ENCODE data around the gene SORL1. TPM values are rescaled to one million over a fixed set of nuclear protein-coding genes. Genes with fewer than 3 reads are reported as not detected.
"Not testable (repeated sequence)": the region's sequence is repeated elsewhere in the genome, so short reads cannot be mapped to it uniquely, and the experiment has no call there.

The SORL1 gene
- total RNA-seq, 1 experiment from 2014 or later, result 6.1 TPM

GRCh38 chr11:121478226-121478894, 26.2 kb downstream of the SORL1 start:
- no peak overlapping the region for H3K27ac Mint-ChIP-seq (ENCODE audit: unreplicated experiment)
- TF ChIP-seq CTCF (IDR thresholded peaks at IDR 0.05; ENCODE audit: unreplicated experiment), result no peak
- CTCF ChIA-PET, result no interaction called here
- H3K36me3 Mint-ChIP-seq (ENCODE audit: insufficient read depth, unreplicated experiment), result no peaks in the 10 kb centered on the region
- no peaks in the 10 kb centered on the region for H3K9me3 Mint-ChIP-seq (ENCODE audit: low read depth, unreplicated experiment)
- no peaks in the 10 kb centered on the region for H3K27me3 Mint-ChIP-seq (ENCODE audit: unreplicated experiment)
- no peak overlapping the region for H3K4me3 Mint-ChIP-seq (ENCODE audit: low read depth, unreplicated experiment)
- no peaks in the 10 kb centered on the region for H3K4me1 Mint-ChIP-seq (ENCODE audit: low read depth, unreplicated experiment)
- intact Hi-C loops (cut with micrococcal nuclease; ENCODE audit: unreplicated experiment), result no loop called here
- BruUV-seq (replicated peaks), result no TSS peak
- peak; percentile 39 for DNase-seq

GRCh38 chr11:121478895-121479697, 27.0 kb downstream of the SORL1 start:
- no peaks in the 10 kb centered on the region for H3K36me3 Mint-ChIP-seq (ENCODE audit: insufficient read depth, unreplicated experiment)
- no peak for DNase-seq
- no TSS peak for BruUV-seq (replicated peaks)
- no peak for TF ChIP-seq CTCF (IDR thresholded peaks at IDR 0.05; ENCODE audit: unreplicated experiment)
- no peaks in the 10 kb centered on the region for H3K4me1 Mint-ChIP-seq (ENCODE audit: low read depth, unreplicated experiment)
- no peak overlapping the region for H3K27ac Mint-ChIP-seq (ENCODE audit: unreplicated experiment)
- CTCF ChIA-PET, result no interaction called here
- intact Hi-C loops (cut with micrococcal nuclease; ENCODE audit: unreplicated experiment), result no loop called here
- no peaks in the 10 kb centered on the region for H3K27me3 Mint-ChIP-seq (ENCODE audit: unreplicated experiment)
- H3K4me3 Mint-ChIP-seq (ENCODE audit: low read depth, unreplicated experiment), result no peak overlapping the region
- H3K9me3 Mint-ChIP-seq (ENCODE audit: low read depth, unreplicated experiment), result no peaks in the 10 kb centered on the region

GRCh38 chr11:121479698-121480238, 27.7 kb downstream of the SORL1 start:
- no peak overlapping the region for H3K4me3 Mint-ChIP-seq (ENCODE audit: low read depth, unreplicated experiment)
- BruUV-seq (replicated peaks), result no TSS peak
- no peak for TF ChIP-seq CTCF (IDR thresholded peaks at IDR 0.05; ENCODE audit: unreplicated experiment)
- H3K27ac Mint-ChIP-seq (ENCODE audit: unreplicated experiment), result no peak overlapping the region
- no peaks in the 10 kb centered on the region for H3K27me3 Mint-ChIP-seq (ENCODE audit: unreplicated experiment)
- CTCF ChIA-PET, result no interaction called here
- H3K36me3 Mint-ChIP-seq (ENCODE audit: insufficient read depth, unreplicated experiment), result no peaks in the 10 kb centered on the region
- no peaks in the 10 kb centered on the region for H3K9me3 Mint-ChIP-seq (ENCODE audit: low read depth, unreplicated experiment)
- H3K4me1 Mint-ChIP-seq (ENCODE audit: low read depth, unreplicated experiment), result no peaks in the 10 kb centered on the region
- DNase-seq, result no peak
- intact Hi-C loops (cut with micrococcal nuclease; ENCODE audit: unreplicated experiment), result no loop called here

GRCh38 chr11:121481484-121482230, 29.5 kb downstream of the SORL1 start:
- intact Hi-C loops (cut with micrococcal nuclease; ENCODE audit: unreplicated experiment); DNase-seq; H3K4me3 Mint-ChIP-seq (ENCODE audit: low read depth, unreplicated experiment); H3K9me3 Mint-ChIP-seq (ENCODE audit: low read depth, unreplicated experiment); H3K4me1 Mint-ChIP-seq (ENCODE audit: low read depth, unreplicated experiment); H3K27me3 Mint-ChIP-seq (ENCODE audit: unreplicated experiment); BruUV-seq (replicated peaks); H3K36me3 Mint-ChIP-seq (ENCODE audit: insufficient read depth, unreplicated experiment); CTCF ChIA-PET; H3K27ac Mint-ChIP-seq (ENCODE audit: unreplicated experiment): not testable (repeated sequence)

Measured in Calu3 (cell line).